ENCODE measurements around the gene PPP1R9A.

Gene PPP1R9A

GRCh38 chr7:95318501-95319100 is 411.2 kb downstream of the PPP1R9A start:
- H3K4me3 ChIP-seq (ENCODE audit: low read depth, low read length): no peak overlapping the region
- DNase-seq (ENCODE audit: low read depth): no peak
- no peak for TF ChIP-seq CTCF (IDR thresholded peaks at IDR 0.05; ENCODE audit: insufficient read depth, low read depth, low read length, missing control alignments)

- H3K4me3 ChIP-seq (ENCODE audit: low read depth, low read length): no peak overlapping the region
- no peak for TF ChIP-seq CTCF (IDR thresholded peaks at IDR 0.05; ENCODE audit: insufficient read depth, low read depth, low read length, missing control alignments)
- no peak for DNase-seq (ENCODE audit: low read depth)
Measured at GRCh38 chr7:95319570-95319969, 412.2 kb downstream of the PPP1R9A start.

GRCh38 chr7:95320651-95321050 is 413.3 kb downstream of the PPP1R9A start:
- DNase-seq (ENCODE audit: low read depth): no peak
- H3K4me3 ChIP-seq (ENCODE audit: low read depth, low read length): no peak overlapping the region
- no peak for TF ChIP-seq CTCF (IDR thresholded peaks at IDR 0.05; ENCODE audit: insufficient read depth, low read depth, low read length, missing control alignments)

GRCh38 chr7:95321720-95322119 is 414.3 kb downstream of the PPP1R9A start:
- no peak overlapping the region for H3K4me3 ChIP-seq (ENCODE audit: low read depth, low read length)
- DNase-seq (ENCODE audit: low read depth): no peak
- no peak for TF ChIP-seq CTCF (IDR thresholded peaks at IDR 0.05; ENCODE audit: insufficient read depth, low read depth, low read length, missing control alignments)

- TF ChIP-seq CTCF (IDR thresholded peaks at IDR 0.05; ENCODE audit: insufficient read depth, low read depth, low read length, missing control alignments): no peak
Measured at GRCh38 chr7:95322396-95322795, 415.0 kb downstream of the PPP1R9A start.

GRCh38 chr7:95322854-95323253 is 415.5 kb downstream of the PPP1R9A start:
- no peak overlapping the region for H3K4me3 ChIP-seq (ENCODE audit: low read depth, low read length)
- DNase-seq (ENCODE audit: low read depth): no peak
- no peak for TF ChIP-seq CTCF (IDR thresholded peaks at IDR 0.05; ENCODE audit: insufficient read depth, low read depth, low read length, missing control alignments)

More at GRCh38 chr7:95322396-95322795, 415.0 kb downstream of the PPP1R9A start:
- no peak overlapping the region for H3K4me3 ChIP-seq (ENCODE audit: low read depth, low read length)
- DNase-seq (ENCODE audit: low read depth): no peak

Measured in GM12865 (cell line).